ENCODE results near the gene SPOCK1.

- TF ChIP-seq CTCF (conservative IDR thresholded peaks at IDR 0.05) (no peak), EZH2 (IDR thresholded peaks at IDR 0.05; ENCODE audit: low read depth) (no peak)
Measured at GRCh38 chr5:137510671-137511070, 11.5 kb upstream of the SPOCK1 start.

All from PC-9 (cell line).